Vagina (tissue), 2 donors: ENCODE measurements around the gene COL24A1.

Experiments
- CTCF ChIP-seq, 3 experiments: fragments of 450-650 bp in 2 of 3; fragments of 200-600 bp in 1 of 3; sonication (generic) in 1 of 3; IDR thresholded peaks; one replicate each; pipeline ENCODE4 v1.5.1; 2017 to 2019; ENCODE audit warnings: antibody characterized with exemption in 3 of 3, mild to moderate bottlenecking in 2 of 3, moderate library complexity in 2 of 3
- POLR2A ChIP-seq, 2 donors: fragments of 450-650 bp; IDR thresholded peaks; one replicate each; pipeline ENCODE4 v1.6.1; 2017; ENCODE audit warnings: antibody characterized with exemption in 2 of 2, mild to moderate bottlenecking in 2 of 2, moderate library complexity in 2 of 2

GRCh38 chr1:85847356-85847755, 309.2 kb downstream of the COL24A1 start:
- TF ChIP-seq CTCF (IDR thresholded peaks at IDR 0.05) (no peak), POLR2A (IDR thresholded peaks at IDR 0.05) (no peak)
